PFSK-1 (cell line): ENCODE measurements around the gene HDAC4.

Experiments
- FOXP2 ChIP-seq: optimal IDR thresholded peaks from 2 replicates; pipeline ENCODE3; 2011; ENCODE audit warnings: borderline replicate concordance, control low read depth, inconsistent platforms; ENCODE audit not compliant: insufficient read depth; ENCODE audit errors: extremely low read length, extremely low read depth
- POLR2AphosphoS5 ChIP-seq: IDR thresholded peaks from 2 replicates; pipeline ENCODE4 v1.6.1; 2012; ENCODE audit warnings: low read depth, mild to moderate bottlenecking, control low read depth, low read length, moderate library complexity
- REST ChIP-seq, 2 experiments: IDR thresholded peaks; 2 replicates each; pipeline versions ENCODE4 v1.6.1 to v1.8.0; 2011 to 2012; ENCODE audit warnings: low read depth in 2 of 2, low read length in 2 of 2, control low read depth in 1 of 2, inconsistent platforms in 1 of 2, mild to moderate bottlenecking in 1 of 2, moderate library complexity in 1 of 2; ENCODE audit not compliant: insufficient read depth in 1 of 2
- SIN3A ChIP-seq: IDR thresholded peaks from 2 replicates; pipeline ENCODE4 v1.6.1; 2012; ENCODE audit warnings: mild to moderate bottlenecking, low read length, moderate library complexity, borderline replicate concordance; ENCODE audit not compliant: insufficient read depth
- TAF1 ChIP-seq: IDR thresholded peaks from 2 replicates; pipeline ENCODE4 v1.6.1; 2012; ENCODE audit warnings: low read length, control low read depth, borderline replicate concordance; ENCODE audit not compliant: insufficient read depth

HDAC4 gene

GRCh38 chr2:239058766-239059165 lies 342.1 kb downstream of the HDAC4 start:
- TF ChIP-seq POLR2AphosphoS5 = no peak
- TF ChIP-seq FOXP2 = no peak
- no peak for TF ChIP-seq REST (IDR thresholded peaks at IDR 0.05; ENCODE audit: insufficient read depth in 1 of 2, low read depth in 2 of 2, low read length in 2 of 2)
- no peak for TF ChIP-seq TAF1
- no peak for TF ChIP-seq SIN3A

GRCh38 chr2:239057533-239057932 lies 343.3 kb downstream of the HDAC4 start:
- TF ChIP-seq SIN3A (no peak), FOXP2 (no peak), REST (IDR thresholded peaks at IDR 0.05; ENCODE audit: insufficient read depth in 1 of 2, low read depth in 2 of 2, low read length in 2 of 2) (no peak), TAF1 (no peak), POLR2AphosphoS5 (no peak)

- TF ChIP-seq REST (IDR thresholded peaks at IDR 0.05; ENCODE audit: insufficient read depth in 1 of 2, low read depth in 2 of 2, low read length in 2 of 2) = no peak
- TF ChIP-seq FOXP2 = no peak
- no peak for TF ChIP-seq SIN3A
- no peak for TF ChIP-seq TAF1
- TF ChIP-seq POLR2AphosphoS5 = no peak
Observed at GRCh38 chr2:239056611-239057010, 344.2 kb downstream of the HDAC4 start.

- no peak for TF ChIP-seq POLR2AphosphoS5
- no peak for TF ChIP-seq SIN3A
- no peak for TF ChIP-seq FOXP2
- no peak for TF ChIP-seq TAF1
- no peak for TF ChIP-seq REST (IDR thresholded peaks at IDR 0.05; ENCODE audit: insufficient read depth in 1 of 2, low read depth in 2 of 2, low read length in 2 of 2)
Observed at GRCh38 chr2:239055756-239056493, 344.9 kb downstream of the HDAC4 start.
